GM12874 (cell line): ENCODE results near the gene KLHL15.

Experiments
- CTCF ChIP-seq: IDR thresholded peaks from 2 replicates; pipeline ENCODE4 v1.5.1; 2011; ENCODE audit warnings: low read depth, mild to moderate bottlenecking, control low read depth, low read length, moderate library complexity; ENCODE audit not compliant: insufficient read depth

KLHL15 gene

GRCh38 chrX:24020306-24020876, 6.6 kb downstream of the KLHL15 start:
- TF ChIP-seq CTCF = no peak

DNA sequence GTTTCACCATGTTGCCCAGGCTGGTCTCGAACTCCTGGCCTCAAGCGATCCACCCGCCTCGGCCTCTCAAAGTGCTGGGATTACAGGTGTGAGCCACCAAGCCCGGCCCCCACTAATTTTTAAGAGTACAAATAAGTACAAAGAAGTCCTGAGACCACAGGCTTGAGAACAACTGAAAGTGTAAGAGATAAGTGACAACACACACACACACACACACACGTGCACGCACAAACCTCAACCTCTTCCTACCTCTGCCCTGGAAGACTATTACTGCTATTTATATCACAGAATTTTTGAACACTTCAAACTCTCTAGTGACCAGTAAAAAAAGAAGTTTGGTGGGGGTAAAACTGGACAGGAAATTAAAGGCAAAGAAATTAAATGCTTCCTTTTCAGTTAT, 7.5 kb downstream of the KLHL15 start:
- no peak for TF ChIP-seq CTCF

DNA sequence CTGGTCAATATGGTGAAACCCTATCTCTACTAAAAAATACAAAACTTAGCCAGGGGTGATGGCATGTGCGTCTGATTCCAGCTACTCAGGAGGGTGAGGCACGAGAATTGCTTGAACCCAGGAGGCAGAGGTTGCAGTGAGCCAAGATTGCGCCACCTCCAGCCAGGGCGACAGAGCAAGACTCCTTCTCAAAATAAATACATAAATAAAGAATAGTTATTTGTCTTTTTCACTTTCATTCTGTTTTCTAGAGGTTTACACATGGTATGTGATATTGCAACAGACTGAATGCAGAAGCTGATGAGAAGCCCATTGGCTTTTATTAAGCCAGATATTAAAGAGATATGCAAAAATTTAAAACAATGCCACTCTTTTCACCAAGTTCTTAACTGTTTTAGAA, 8.2 kb downstream of the KLHL15 start:
- TF ChIP-seq CTCF = no peak

DNA sequence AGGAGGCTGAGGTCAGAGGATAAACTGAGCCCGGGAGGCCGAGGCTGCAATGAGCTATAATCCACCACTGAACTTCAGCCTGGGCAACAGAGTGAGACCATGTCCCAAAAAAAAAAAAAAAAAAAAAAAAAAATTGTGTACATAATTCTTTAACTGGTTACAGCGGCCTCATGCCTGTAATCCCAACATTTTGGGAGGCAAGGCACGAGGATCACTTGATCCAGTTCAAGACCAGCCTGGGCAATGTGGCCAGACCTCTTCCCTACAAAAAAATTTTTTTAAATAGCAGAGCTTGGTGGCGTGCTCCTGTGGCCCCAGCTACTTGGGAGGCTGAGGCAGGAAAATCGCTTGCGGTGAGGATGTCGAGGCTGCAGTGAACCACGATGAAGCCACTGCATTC, 9.3 kb downstream of the KLHL15 start:
- TF ChIP-seq CTCF = no peak

- TF ChIP-seq CTCF = no peak
Observed at GRCh38 chrX:24014388-24015018, 12.5 kb downstream of the KLHL15 start.

DNA sequence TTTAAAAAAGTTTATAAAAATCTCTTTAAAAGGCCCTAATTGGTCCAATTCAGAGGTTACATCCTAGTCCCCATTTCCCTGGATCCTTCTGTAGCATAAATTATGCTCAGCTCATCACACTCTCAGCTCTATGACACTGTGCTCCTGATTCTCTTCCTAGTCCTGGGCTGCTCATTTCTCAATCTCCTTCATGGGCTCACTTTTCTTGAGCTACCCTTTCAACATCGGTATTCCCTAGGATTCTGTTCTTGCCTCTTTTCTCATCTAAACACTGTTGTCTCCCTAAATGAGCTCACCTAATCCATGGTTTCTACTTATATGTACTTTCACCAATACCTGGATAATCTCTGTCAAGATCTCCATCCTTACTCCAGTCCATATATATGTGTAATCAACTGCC, 14.7 kb downstream of the KLHL15 start:
- TF ChIP-seq CTCF = no peak

GRCh38 chrX:24005867-24006266, 21.1 kb downstream of the KLHL15 start:
- no peak for TF ChIP-seq CTCF
